Measurements from ENCODE around the gene SPARCL1.

GRCh38 chr4:87497159-87497558, 32.0 kb downstream of the SPARCL1 start:
- TF ChIP-seq EP300 (IDR thresholded peaks at IDR 0.05), result no peak
- TF ChIP-seq CTCF (IDR thresholded peaks at IDR 0.05), result peak in 2 of 5 experiments; percentile 10 to 12
- TF ChIP-seq POLR2A (IDR thresholded peaks at IDR 0.05), result no peak

All from tibial nerve (tissue), 4 donors.